HG03575 (cell line): Measurements from ENCODE around the gene IL17F.

ENCODE experiments used
- ATAC-seq: cut with Tn5 transposase; IDR thresholded peaks from one replicate; pipeline ENCODE4 v1.9.1; 2021; ENCODE audit not compliant: unreplicated experiment, insufficient number of reproducible peaks, low FRiP score; ENCODE audit errors: extremely low read depth

Gene IL17F

GRCh38 chr6:52244400-52244799, at the start of gene IL17F:
Gene IL17F (minus strand): TSS chr6:52244500. CDS start chr6:52244429, 71 bp downstream.
- ATAC-seq = no peak

GRCh38 chr6:52293067-52293466, 48.8 kb upstream of the IL17F start:
- ATAC-seq = no peak

- ATAC-seq = no peak
Measured at GRCh38 chr6:52288841-52289240, 44.5 kb upstream of the IL17F start.

GRCh38 chr6:52288216-52288615, 43.9 kb upstream of the IL17F start:
- no peak for ATAC-seq

GRCh38 chr6:52286798-52287432, 42.6 kb upstream of the IL17F start:
- ATAC-seq = no peak

DNA sequence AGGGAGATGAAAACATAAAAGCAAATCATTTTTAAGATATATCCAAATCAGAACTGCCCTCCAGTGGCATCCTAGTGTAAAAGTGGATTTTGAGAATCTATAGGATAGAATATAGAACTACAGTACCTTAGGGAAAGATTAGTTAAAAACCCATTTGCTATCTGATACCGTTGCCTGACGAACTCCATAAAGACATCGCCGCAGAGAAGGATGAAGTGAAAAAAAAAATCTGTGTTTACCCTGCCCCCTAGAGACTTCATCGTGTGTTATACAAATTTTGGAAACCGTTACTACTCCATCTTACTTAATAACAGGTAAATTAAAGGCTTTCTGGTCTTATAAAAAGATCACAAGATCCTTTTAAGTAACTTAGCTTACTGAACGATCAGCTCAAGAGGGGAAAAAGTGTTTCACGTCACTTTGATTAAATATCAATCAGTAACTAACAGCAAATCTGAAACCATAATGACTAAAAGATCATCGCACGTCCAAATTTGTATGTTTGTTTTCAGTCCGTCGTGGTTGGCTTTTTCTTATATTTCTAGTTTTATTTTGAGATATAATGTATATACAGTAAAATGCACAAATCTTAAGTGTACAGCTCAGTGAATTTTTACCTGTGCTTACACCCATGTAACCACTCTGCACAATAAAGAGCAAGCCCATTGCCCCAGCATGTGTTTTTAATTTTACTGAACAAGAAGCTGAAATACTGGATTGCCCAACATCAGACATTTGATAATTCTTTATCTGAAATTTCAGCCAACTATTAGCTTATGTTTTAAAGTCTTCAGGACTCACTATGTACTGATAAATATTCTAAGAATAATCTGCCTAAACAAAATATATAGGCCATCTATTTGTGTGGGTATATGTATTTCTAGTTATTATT, 41.1 kb upstream of the IL17F start:
- no peak for ATAC-seq

GRCh38 chr6:52284460-52285176, 40.3 kb upstream of the IL17F start, which contains the start of gene MCM3:
Gene MCM3 (minus strand): TSS chr6:52284742. CDS start chr6:52284674, 68 bp downstream.
- ATAC-seq = peak; percentile 94

GRCh38 chr6:52284131-52284459, 39.8 kb upstream of the IL17F start:
- ATAC-seq = no peak

- no peak for ATAC-seq
Measured at GRCh38 chr6:52283111-52283510, 38.8 kb upstream of the IL17F start.

- no peak for ATAC-seq
Measured at GRCh38 chr6:52276130-52276529, 31.8 kb upstream of the IL17F start.

GRCh38 chr6:52271852-52272460, 27.7 kb upstream of the IL17F start:
- ATAC-seq = no peak

DNA sequence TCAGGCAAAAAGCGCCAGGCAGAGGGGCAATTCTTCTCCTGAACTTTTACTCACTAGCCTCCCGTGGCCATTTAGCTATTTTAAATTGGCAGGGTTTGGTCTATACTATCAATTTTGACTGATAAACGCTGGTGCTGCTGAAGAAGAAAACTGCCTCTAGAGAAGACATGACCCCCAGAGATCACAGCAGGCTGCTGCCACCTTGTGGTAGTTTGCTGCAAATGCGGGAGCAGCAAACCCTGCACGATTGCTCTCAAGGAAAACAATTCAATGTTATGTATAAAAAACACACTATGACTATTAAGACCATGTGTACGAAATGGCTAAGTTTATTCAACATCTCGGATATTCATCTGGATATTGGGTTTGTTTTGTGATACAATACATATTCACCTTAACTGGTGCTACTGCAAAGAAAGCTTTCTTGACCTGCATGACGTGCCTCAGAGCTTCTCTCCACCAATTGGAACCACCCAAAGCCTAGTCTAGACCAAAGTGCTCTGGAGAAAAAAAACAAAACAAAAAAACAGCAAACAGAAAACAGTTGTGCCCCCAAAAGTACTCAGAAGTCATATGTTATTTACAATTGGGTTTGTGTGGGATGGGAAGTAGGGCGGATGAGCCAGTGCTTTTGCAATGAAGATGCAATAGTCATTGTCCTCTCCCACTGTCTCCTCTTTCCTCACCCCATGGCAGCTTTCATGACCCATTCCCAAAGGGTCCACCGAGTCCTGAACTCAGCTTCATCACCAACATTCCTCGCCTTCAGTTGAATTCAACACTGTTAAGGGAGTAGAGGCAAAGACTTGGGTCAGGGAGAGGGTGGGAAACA, 19.6 kb upstream of the IL17F start:
- no peak for ATAC-seq

GRCh38 chr6:52262620-52263344, 18.5 kb upstream of the IL17F start:
- no peak for ATAC-seq

DNA sequence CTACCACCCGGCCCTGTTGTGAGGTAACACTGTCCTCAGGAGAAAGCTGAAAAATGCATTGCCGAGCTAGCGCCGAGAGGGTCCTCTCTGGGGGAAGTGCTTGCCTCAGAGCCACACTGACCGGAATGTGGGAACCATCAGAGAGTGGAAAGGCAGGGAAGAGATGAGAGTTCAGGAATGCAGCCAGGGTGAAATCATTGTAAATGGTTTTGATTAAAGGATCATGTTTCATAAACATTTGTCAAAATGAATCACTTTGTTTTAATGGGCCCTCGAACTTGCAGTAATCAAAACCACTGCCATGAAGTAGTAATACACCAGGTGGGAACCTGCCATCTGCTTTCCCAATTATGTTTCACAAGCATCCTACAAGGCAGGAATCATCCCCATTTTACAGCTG, 16.9 kb upstream of the IL17F start:
- ATAC-seq = no peak

GRCh38 chr6:52260634-52261033, 16.3 kb upstream of the IL17F start:
- ATAC-seq = no peak

GRCh38 chr6:52255434-52255833, 11.1 kb upstream of the IL17F start:
- no peak for ATAC-seq

DNA sequence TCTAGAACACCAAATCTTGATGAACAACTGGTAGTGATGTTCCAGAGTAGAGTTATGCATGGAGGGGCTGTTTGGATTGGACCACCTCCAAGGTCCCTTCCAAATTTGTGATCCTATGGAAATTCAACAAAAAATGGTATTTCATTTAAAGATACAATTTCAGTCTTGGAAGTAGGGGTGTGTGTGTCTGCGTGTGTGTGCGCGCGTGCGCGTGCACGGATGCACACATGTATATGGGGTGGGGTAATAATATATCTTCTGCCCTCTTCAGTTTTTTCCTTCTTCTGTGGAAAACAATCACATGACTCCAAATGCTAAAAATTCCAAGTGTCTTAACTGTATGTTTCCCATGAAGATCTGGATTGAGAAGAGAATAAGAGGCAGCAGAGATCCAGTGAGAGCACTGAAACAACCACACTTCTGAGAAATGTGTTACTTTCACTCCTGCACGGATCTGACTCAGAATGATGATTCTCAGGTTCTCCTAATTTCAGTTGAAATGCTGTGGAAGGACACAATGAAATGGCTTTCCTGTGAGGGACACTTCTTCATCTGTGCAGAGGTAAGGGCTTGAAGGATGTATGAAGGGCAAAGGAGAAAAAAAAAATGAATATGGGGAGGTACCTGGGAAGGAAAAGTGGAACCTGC, 10.6 kb upstream of the IL17F start:
- no peak for ATAC-seq

GRCh38 chr6:52253494-52253893, 9.2 kb upstream of the IL17F start:
- no peak for ATAC-seq
